Thyroid gland (tissue), 4 donors: ENCODE results near the gene OR7A10.

Source experiments
- POLR2A ChIP-seq, 2 donors: fragments of 450-650 bp; IDR thresholded peaks; one replicate each; pipeline ENCODE4 v1.6.1; 2017; ENCODE audit warnings: antibody characterized with exemption in 2 of 2, mild to moderate bottlenecking in 2 of 2, moderate library complexity in 1 of 2
- TF ChIP-seq, protein P1 (sequence below), 6 experiments: fragments of 200-600 bp in 3 of 6; fragments of 450-650 bp in 3 of 6; sonication (generic) in 3 of 6; IDR thresholded peaks; one replicate each; pipeline ENCODE4 v1.5.1; 2016 to 2019; ENCODE audit warnings: antibody characterized with exemption in 6 of 6, mild to moderate bottlenecking in 2 of 6, inconsistent platforms in 1 of 6, moderate library complexity in 1 of 6

DNA sequence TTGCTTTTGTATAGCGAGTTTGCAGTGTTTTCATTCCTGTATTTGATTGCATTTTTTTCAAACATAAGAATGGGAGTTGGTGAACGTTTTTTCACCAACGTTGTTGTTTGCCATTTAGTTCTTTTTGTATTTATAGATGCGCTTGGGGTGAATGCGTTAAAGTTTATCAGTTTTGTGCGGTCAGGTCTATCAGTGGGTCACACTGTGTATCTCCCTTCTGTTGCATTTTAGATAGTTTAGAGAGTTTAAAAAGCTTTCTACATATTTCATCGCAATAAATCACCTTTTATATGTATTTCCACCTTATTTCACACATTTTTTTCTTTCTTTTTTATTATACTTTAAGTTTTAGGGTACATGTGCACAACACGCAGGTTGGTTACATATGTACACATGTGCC lies 30.1 kb downstream of the OR7A10 start:
- no peak for TF ChIP-seq POLR2A (IDR thresholded peaks at IDR 0.05)
- TF ChIP-seq, protein P1, sequence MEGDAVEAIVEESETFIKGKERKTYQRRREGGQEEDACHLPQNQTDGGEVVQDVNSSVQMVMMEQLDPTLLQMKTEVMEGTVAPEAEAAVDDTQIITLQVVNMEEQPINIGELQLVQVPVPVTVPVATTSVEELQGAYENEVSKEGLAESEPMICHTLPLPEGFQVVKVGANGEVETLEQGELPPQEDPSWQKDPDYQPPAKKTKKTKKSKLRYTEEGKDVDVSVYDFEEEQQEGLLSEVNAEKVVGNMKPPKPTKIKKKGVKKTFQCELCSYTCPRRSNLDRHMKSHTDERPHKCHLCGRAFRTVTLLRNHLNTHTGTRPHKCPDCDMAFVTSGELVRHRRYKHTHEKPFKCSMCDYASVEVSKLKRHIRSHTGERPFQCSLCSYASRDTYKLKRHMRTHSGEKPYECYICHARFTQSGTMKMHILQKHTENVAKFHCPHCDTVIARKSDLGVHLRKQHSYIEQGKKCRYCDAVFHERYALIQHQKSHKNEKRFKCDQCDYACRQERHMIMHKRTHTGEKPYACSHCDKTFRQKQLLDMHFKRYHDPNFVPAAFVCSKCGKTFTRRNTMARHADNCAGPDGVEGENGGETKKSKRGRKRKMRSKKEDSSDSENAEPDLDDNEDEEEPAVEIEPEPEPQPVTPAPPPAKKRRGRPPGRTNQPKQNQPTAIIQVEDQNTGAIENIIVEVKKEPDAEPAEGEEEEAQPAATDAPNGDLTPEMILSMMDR (IDR thresholded peaks at IDR 0.05) = no peak
